NCI-H446 treated with DMSO at 0.1 percent for 48 hours (cell line): ENCODE measurements around the gene C1orf174.
A peak's percentile ranks its signal among the peaks of the same experiment; 100 is the strongest.

Source experiments
- DNase-seq: peaks from one replicate; lab custom pipeline; 2025; lab: John Stamatoyannopoulos, UW

Gene C1orf174

DNA sequence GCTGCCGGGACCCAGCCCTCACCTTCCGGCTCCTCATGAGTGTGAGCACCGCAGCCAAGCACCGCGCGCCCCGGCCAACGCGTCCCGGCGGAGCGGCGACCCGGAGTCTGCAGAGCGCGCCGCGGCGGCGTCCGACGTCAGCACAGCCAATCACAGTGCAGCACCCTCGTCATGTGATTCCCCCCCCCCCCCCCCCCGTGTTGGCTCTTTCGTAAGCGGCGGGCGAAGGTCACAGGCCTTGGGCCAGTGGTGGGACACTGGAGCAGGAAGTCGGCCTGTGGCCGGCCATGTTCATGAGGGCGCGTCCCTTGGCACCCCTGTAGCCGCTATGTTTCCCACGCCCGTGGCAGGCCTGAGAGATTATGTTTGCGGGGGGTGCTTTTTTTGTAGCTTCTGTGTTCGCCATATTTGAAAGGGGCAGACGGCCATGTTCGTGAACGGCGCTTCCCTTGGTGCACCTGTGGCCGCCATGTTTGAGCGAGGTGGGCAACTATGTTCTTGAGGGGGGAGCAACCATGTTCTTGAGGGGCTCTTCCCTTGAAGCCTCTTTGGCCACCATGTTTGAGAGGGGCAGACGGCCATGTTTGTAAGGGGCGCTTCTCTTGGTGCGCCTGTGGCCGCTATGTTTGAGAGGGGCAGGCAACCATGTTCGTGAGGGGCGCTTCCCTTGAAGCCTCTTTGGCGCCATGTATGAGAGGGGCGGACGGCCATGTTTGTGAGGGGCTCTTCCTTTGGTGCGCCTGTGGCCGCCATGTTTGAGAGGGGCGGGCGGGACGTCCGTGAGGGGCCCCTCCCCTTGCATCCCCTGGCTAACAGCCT, at the start of gene C1orf174:
TSS of gene C1orf174 (minus strand) at position 123 of the 819 bp plus-strand sequence. CDS start at position 37, 86 bp downstream.
- DNase-seq: peak; percentile 99

- no peak for DNase-seq
These were observed 48.3 kb upstream of the C1orf174 start for GRCh38 chr1:3948344-3948743.

- no peak for DNase-seq
These were observed 46.1 kb upstream of the C1orf174 start for GRCh38 chr1:3945916-3946840.

DNA sequence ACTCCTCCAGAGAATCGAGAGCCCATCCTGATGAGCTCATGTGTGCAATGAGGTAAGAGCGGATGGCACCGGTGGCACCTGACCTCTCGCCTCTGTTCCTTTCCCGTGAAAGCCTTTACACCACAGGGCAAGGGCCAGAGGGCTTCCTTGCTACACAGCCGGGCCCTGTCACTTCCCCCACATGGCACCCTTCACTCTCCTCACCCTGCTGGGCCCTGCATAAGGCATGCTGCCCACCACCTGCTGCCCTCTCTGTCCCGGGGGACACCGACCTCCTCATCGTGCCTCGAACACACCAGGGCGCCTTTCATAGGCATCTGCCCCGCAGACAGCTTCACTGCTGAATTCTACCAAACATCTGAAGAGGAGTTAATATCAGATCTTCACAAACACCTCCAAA, 45.1 kb upstream of the C1orf174 start:
- no peak for DNase-seq

- no peak for DNase-seq
These were observed 44.6 kb upstream of the C1orf174 start for GRCh38 chr1:3944578-3945125.

- no peak for DNase-seq
These were observed 43.9 kb upstream of the C1orf174 start for GRCh38 chr1:3943806-3944577.

- DNase-seq: no peak
These were observed 43.0 kb upstream of the C1orf174 start for GRCh38 chr1:3943123-3943431.

- DNase-seq: no peak
These were observed 42.5 kb upstream of the C1orf174 start for GRCh38 chr1:3942416-3943122.

DNA sequence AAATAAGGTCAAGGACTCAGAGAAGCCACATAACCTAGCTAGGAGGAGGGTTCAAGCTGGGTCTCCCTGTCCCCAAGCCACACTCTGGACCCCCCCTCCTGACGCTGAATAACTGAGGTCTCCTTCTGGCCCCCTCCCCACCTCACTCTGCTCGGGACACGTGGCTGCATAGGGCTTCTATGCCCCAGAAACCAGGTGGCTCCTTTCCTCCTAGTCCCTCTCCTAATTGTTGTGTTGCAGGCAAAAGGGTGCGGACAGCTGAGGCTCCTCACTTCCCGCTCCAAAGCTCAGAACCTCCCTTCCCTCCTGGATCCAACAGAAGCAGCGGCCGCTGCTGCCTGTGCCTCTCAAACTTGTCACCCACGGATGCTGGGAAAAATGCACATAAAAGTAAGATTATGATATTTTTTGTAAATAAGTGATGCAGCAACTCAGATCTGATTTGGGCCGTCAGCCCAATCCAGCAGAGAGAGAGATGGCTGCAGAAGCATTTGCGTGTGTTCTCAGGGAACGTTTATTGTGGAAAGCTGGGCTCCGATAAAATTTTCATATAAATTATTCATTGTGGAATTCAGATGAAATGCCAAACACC, 40.8 kb upstream of the C1orf174 start:
- DNase-seq: no peak

DNA sequence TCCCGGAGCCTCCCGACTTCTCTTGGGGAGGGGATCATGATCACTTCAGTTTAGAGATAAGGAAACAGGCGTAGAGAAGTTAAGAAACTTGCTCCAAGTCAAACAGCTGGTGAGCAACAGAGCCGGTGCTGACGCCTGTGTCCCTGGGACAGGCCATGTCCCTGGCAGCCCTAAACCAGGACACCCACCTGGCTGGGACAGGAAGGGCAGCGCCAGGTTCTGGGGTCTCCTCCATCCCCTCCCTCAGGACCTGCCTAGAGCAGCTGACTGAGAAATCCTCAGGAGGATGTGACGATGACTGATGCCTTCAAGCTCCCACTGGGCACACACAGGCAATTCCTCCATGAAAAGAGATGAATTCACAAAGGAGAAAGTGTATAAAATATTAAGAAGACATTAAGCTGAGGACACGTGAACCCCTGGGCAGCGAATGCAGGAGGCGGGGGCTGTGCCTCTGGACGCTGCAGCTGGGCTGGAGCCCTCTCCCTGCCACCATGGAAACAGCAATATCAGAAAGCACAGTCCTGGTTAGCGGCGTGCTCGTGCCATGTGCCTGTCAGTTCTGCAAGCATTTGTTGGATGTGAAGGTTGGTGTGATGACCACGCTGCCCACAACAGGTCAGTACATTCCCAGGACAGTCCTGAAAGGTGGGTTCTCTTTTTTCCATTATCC, 40.1 kb upstream of the C1orf174 start:
- DNase-seq: no peak

GRCh38 chr1:3939242-3940080, 39.4 kb upstream of the C1orf174 start:
- no peak for DNase-seq

DNA sequence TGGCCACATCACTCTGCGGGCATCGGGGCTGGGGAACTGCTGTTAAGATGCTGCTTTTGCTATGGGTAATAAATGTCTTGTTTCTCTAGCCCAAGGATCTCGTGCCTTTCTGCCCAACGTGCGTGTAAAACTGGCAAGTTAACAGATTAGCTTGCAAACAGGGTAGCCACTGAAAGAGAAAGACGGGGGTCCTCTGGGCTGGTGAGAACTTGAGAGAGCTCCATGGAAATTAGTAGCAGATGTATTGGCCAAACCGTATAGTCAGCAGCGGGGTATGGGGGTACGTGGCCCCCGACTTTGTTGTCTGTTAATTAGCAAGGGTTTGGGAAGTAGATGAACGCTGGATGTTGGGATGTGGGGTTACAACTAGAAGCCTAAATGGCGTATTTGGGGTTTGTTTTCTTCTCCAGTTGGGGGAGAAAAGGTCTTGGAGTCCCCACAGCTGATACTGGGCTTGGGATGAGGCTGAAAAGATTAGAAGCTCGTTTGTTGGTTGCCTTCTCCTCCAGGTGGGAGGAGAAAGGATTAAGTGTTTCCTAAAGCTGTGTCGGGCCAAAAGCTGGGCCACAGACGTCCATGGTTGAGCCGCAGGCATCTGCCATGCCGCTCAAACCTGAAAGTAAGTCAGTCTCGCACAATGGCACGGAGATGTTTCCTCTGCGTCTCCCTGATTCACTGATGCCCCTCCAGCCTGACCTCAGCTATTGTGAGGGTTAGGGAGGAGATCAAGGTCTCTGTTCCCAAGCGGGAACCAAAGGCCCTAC, 32.3 kb upstream of the C1orf174 start:
- DNase-seq: no peak

- DNase-seq: no peak
These were observed 31.2 kb upstream of the C1orf174 start for GRCh38 chr1:3931007-3931912.

DNA sequence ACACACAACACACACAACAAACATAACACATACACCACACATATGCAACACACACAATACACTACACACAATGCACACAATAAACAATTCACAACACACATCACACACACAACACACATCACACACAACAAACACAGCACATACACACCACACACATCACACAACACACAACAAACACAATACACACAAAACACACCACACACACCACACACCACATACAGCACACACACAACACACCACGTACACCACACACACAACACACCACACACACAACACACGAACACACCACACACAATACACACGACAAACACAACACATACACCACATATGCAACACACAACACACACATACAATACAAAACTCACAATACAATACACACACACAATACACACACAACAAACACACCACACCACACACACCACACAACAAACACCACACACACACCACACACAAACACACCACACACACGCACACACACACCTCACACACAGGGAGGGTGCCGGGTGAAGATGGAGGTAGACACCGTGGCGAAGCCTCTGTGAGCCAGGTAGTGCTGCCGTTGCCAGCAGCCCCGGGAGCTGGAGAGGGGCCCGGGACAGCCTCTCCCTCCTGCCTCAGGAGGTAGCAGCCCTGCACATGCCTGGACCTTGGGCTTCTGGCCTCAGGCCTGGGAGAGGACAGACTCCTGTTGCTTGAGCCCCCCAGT, 30.4 kb upstream of the C1orf174 start:
- DNase-seq: no peak

GRCh38 chr1:3929126-3929525, 29.1 kb upstream of the C1orf174 start:
- DNase-seq: no peak

DNA sequence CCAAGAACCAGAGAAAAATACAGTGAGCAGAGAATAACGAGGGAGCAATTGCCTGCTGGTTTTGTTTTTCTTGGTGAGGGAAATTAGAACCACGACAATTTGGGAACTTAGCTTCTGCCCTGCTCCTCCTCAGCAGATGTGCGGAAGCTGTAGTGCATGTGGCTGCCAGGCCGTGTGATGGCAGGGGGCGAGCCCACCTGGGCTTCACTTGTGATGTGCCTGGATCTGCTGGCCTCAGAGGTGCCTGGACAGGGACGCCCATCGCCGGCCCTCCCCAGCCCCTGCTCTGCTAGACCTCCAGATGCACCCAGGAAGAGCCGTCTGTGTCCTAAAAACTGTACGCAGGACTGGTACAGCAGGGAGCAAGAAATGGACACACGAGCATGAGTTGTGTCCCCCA, 28.5 kb upstream of the C1orf174 start:
- DNase-seq: no peak

DNA sequence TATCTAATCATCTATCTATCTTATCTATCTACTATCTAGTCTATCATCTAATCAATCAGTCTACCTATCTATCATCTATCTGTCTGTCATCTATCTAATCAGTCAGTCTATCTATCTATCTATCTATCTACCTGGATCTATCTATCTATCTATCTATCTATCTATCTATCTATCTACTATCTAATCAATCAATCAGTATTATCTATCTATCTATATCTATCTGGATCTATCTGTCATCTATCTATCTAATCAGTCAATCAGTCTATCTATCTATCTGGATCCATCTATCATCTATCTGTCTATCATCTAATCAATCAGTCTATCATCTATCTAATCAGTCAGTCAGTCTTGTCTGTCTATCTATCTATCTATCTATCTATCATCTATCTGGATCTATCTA, 26.9 kb upstream of the C1orf174 start:
- no peak for DNase-seq
